Activated effector memory CD4-positive, alpha-beta T cell treated with anti-CD3 and anti-CD28 coated beads, Interleukin-2, amount 50 U/mL, for 16 hours (primary cell): ENCODE data around the gene MRPL55.
"Not testable (repeated sequence)": the region's sequence is repeated elsewhere in the genome, so short reads cannot be mapped to it uniquely, and the experiment has no call there.

Source experiments
- DNase-seq: peaks from one replicate; pipeline ENCODE4 v3.0.0-alpha.2; 2020

MRPL55 gene

GRCh38 chr1:228120351-228120750 lies 11.3 kb upstream of the MRPL55 start:
- DNase-seq: no peak

GRCh38 chr1:228118040-228118439 lies 8.9 kb upstream of the MRPL55 start:
- DNase-seq: no peak

DNA sequence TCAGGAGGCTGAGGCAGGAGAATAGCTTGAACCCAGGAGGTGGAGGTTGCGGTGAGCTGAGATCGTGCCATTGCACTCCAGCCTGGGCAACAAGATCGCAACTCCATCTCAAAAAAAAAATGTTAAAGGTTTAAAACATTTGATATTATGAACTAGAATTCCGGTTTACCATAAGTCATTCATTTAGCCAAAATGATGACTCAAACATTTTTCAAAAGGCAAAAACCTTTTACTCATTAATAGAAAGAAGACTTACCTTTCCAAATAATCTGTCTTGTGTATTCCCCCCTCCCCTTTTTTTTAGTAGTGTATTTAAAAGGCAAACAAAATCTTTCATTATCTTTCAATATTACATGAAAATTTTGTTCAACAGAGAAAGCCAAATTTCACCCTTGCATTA lies 8.2 kb upstream of the MRPL55 start:
- no peak for DNase-seq

DNA sequence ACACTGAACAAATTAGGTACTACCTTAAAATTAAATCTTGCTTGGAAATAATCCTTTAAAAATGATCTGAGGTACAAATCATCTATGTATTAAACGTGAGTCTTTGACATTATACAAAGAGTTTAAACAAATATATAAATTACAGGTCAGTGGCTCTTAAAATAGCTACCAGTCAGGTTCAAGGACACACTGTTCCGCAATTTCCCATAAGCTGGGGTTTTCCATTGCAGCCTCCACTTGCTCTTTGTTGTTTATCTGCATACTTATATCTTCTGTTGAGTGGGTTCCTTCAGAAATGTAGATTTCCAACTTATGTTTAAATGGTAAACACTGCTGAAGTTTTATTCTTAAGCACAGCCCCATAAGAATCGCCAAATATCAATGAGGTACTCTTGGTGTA lies 5.7 kb upstream of the MRPL55 start:
- DNase-seq: no peak

- DNase-seq: no peak
Measured at GRCh38 chr1:228112617-228113016, 3.5 kb upstream of the MRPL55 start.

GRCh38 chr1:228112167-228112566 lies 3.1 kb upstream of the MRPL55 start:
- no peak for DNase-seq

DNA sequence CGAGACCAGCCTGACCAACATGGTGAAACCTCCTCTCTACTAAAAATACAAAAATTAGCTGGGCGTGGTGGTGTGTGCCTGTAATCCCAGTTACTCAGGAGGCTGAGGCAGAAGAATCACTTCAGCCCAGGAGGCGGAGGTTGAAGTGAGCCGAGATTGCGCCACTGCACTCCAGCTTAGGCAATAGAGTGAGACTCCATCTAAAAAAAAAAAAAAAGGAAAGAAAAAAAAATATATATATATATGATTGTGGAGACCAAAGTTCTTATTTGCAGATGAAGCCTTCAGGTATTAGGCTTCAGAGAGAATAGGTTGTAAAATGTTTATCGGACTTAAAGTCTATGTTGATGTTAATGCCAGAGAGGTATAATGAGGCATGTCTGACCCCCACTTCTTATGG lies 2.2 kb upstream of the MRPL55 start:
- not testable (repeated sequence) for DNase-seq

DNA sequence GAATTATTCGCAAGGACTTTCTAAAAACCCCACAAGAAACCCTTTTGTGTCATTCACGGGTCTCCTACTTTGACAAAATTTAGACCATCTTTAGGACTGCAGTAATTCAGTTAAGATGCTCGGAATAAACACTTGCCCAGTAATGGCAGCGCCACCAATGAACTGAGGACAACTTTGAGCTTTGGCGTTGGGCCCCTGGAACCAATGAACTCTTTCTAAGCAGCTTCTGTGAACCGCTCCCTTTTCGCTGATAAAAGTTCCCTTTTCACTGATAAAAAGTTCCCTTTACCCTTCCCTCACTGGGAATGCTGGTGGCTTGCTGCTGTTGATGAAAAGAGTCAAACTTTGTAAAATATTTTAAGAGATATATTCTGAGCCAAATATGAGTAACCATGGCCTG lies 1.5 kb upstream of the MRPL55 start:
- DNase-seq: no peak

- no peak for DNase-seq
Measured at GRCh38 chr1:228109962-228110488, 926 bp upstream of the MRPL55 start.

DNA sequence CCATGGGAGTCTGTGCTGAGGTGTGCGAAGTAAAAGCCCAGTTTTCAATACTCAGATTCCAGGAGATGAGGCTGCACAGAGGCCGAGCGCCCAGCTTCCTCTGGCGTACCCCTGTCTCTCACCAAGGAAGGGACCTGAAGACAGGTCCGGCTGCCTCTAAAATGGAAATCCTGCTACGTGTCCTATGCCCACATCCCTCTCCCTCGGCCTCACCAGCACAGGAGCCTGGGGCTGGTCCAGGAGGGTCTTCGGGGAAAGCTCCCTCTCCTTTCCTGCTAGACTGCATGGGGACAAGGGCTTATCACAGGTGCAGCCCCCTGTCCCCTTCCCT lies 392 bp downstream of the MRPL55 start:
- DNase-seq: no peak

GRCh38 chr1:228108055-228108690 lies 926 bp downstream of the MRPL55 start:
- no peak for DNase-seq

DNA sequence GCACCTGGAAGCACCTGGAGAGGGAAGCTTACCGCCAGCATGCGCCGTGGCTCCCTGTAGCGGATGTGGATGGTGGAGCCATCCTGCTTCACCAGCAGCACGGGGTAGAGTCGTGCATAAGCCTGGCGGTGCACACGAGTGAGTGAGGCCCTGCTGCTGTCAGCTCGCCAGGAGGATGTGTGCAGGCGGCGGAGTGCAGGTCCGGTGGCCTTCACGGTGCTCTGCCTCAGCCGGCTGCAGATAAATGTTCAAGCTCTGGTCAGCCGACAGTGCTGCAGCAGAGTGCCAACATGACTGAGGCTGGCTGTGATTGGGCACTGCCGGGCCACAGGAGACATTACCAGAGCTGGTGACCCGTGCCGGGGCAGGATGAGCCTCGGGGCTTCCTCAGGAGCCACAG lies 1.5 kb downstream of the MRPL55 start:
- DNase-seq: no peak

GRCh38 chr1:228106800-228107054 lies 2.4 kb downstream of the MRPL55 start:
- no peak for DNase-seq

GRCh38 chr1:228105996-228106799 lies 2.9 kb downstream of the MRPL55 start:
- no peak for DNase-seq

DNA sequence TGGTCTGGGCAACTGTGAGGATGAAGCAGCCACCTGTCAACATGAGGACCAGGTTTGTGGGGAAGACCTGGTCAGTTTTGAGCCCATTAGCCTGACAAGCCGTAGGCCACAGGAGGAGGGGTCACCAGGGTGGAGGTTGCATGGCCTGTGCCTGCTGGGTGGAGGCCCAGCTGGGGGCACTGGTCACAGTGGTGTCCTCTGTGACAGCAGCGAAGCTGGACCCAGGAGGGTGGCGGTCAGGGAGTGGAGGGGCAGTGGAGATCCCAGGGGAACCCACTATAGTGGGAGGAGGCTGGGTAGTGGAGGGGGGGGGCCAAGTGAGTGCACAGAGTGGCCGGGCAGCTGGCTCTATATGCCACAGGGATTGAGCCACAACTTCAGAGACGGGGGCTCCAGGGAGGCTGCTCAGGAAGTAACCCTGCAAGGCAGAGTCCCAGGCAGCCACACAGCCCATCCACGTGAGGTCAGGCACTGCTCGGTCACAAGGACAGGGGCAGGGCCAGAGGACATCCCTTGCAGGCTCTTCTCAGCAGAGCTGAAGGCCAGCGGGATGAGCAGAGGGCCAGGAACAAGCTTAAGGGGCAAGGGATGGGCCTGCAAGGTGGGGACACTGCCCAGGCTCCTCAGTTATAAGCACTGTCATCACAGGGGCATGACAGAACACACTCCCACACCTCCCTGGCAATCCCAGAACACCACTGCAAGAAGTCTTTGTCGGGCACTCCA lies 3.7 kb downstream of the MRPL55 start:
- peak; percentile 58 for DNase-seq

- peak; percentile 41 for DNase-seq
Measured at GRCh38 chr1:228104526-228105269, 4.4 kb downstream of the MRPL55 start.

DNA sequence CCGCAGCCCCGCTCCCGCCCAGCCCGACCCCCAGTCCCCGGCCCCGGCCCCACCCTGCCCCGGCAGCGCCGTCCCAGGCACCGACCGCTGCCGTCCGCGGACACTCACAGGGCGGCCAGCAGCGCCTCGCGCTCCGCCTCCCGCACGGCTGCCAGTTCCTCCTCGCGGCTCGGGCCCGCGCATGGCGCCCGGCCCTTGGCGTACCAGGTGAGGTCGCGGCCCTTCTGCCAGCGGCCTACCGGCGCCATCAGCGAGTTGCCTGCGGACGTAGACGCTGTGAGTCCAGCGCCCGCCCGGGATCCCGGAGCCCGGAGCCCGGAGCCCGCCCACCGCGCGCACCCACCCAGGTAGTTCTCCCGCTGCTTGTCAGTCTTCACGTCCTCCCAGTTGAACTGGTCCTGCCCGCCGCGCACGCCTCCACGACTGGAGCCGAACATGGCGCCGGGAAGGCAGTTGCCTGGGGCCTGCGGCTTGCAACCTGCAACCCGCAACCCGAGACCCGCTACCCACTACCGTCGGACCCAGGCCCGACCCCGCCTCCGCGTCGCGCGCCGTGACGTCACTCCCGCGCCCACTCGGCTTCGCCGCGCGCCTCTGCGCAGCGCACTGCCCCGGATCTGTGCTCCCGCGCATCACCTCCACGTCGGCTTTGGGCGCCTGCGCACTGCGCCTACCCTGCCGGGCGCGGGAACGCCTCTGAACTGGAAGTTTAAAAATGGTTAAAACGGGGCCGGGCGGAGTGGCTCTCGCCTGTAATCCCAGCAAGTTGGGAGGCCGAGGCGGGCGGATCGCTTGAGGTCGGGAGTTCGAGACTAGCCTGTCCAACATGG lies 6.1 kb downstream of the MRPL55 start, which contains the start of gene C1orf35:
Gene C1orf35 (minus strand): TSS at position 535 of the 830 bp plus-strand sequence. CDS start 98 bp downstream, at position 437.
- peak; percentile 98 for DNase-seq

DNA sequence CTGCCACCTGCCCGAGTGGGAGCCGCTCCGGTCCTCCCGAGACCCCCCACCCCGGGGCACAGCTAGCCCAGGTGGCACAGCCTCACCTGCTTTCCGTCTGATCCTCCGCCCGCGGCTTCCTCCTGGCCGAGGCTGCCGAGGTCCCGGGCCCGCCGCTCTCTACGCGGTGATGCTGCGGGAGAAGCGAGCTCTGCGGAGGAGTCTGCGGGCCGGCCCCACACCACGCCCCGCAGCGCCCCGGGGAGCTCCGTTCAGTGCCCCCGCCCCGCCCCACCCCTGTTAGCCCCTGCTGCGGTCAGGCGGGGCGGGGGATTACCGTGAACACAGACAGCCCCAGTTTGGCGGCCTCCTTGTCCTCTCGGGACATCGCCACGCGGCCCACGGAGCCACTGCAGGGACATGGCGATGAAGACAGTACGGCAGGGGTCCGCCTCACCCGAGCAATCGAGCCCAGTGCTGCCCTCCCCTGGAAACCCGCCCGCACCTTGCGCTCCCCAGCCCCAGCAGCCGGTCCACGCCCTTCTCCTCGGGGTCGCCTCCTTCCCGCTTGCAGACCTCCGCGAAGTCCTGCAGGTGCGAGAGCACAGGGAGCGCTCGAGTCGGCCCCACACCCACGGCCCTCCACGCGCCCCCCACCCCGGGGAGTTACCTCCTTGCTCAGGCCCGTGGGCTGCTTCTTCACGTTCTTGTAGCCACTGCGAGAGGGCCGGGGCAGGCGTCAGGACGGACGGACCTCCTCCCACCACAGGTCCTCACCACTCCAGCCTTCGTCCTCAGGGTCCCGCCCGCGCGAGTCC lies 6.9 kb downstream of the MRPL55 start:
- peak; percentile 87 for DNase-seq

- peak; percentile 74 for DNase-seq
Measured at GRCh38 chr1:228101614-228101993, 7.5 kb downstream of the MRPL55 start.

- DNase-seq: peak; percentile 63
Measured at GRCh38 chr1:228100822-228101613, 8.1 kb downstream of the MRPL55 start.

DNA sequence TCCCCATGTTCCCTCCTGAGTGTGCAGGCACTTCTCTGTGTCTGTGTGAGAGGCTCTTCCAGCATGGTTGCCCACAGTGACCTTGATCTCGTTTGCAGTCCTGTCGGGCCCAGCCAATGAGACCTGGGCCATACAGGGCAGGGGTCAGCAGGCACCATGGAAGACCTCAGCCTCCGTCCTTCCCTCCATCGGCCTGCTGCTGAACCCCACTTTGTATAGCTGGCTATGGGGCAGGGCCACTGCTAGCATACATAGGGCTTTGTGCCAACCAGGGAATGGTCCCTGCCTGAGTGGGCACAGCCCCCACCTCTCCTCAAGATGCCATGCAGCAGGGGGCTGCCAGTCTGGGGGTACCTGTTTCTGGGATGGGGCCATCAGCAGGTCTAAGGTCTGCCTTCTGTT lies 9.8 kb downstream of the MRPL55 start:
- peak; percentile 59 for DNase-seq
